Measurements from ENCODE around the gene OR1I1. TPM values are rescaled to one million over a fixed set of nuclear protein-coding genes. Genes with fewer than 3 reads are reported as not detected.

The OR1I1 gene
- total and polyA plus RNA-seq, 7 donors: not detected

DNA sequence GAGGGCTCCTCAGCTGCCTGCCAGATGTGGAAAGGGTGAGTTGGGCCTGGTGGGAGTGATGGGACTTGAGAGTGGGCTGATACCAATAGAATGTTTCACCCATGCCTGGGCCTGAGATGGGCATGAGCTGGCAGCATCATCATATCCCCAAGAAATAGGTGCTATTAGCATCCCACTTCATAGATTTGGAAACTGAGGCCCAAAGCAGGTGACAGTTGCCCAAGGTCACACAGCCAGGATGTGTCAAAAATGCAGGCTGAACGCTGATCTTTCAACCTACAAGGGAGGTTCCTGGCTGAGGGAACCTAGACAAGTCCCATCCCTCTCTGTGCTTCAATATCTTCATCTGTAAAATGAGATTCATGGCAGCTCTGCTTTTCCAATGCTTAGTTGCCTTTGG, 29.7 kb downstream of the OR1I1 start:
- TF ChIP-seq POLR2A (IDR thresholded peaks at IDR 0.05) (no peak), POLR2AphosphoS5 (IDR thresholded peaks at IDR 0.05) (no peak), EP300 (IDR thresholded peaks at IDR 0.05) (no peak)
- TF ChIP-seq, protein P1, sequence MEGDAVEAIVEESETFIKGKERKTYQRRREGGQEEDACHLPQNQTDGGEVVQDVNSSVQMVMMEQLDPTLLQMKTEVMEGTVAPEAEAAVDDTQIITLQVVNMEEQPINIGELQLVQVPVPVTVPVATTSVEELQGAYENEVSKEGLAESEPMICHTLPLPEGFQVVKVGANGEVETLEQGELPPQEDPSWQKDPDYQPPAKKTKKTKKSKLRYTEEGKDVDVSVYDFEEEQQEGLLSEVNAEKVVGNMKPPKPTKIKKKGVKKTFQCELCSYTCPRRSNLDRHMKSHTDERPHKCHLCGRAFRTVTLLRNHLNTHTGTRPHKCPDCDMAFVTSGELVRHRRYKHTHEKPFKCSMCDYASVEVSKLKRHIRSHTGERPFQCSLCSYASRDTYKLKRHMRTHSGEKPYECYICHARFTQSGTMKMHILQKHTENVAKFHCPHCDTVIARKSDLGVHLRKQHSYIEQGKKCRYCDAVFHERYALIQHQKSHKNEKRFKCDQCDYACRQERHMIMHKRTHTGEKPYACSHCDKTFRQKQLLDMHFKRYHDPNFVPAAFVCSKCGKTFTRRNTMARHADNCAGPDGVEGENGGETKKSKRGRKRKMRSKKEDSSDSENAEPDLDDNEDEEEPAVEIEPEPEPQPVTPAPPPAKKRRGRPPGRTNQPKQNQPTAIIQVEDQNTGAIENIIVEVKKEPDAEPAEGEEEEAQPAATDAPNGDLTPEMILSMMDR (IDR thresholded peaks at IDR 0.05): no peak
- no peak for DNase-seq
- Histone ChIP-seq H3K36me3 (peaks cover 35 to 74% (median 52%) of the 10 kb centered on the region in 4 donors), H3K9me3 (no peaks in the 10 kb centered on the region), H3K27me3 (no peaks in the 10 kb centered on the region), H3K4me3 (no peak overlapping the region), H3K27ac (no peak overlapping the region), H3K4me1 (peaks cover 0 to 45% (median 29%) of the 10 kb centered on the region in 4 donors)
- WGBS, 2 donors: 89 to 93% methylated on average over 1 of the region's 1 CpG
- intact Hi-C loops (cut with DNase I): no loop called here

DNA sequence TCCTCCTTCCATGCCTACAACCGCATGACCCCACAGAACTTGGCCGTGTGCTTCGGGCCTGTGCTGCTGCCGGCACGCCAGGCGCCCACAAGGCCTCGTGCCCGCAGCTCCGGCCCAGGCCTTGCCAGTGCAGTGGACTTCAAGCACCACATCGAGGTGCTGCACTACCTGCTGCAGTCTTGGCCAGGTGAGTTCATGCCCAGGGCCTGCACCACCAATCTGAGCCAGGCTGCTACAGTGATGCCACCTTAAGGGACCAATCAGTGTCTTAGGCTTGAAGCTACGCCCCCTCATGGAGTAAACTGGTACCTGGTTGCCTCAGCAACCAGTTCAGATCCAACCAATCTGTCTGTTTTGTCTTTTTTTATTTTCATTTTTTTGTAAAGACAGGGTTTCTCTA, 30.4 kb downstream of the OR1I1 start:
- Histone ChIP-seq H3K4me1 (peaks cover 0 to 45% (median 27%) of the 10 kb centered on the region in 4 donors), H3K9me3 (no peaks in the 10 kb centered on the region), H3K4me3 (no peak overlapping the region), H3K36me3 (peaks cover 41 to 80% (median 57%) of the 10 kb centered on the region in 4 donors), H3K27me3 (no peaks in the 10 kb centered on the region), H3K27ac (no peak overlapping the region)
- no peak for DNase-seq
- WGBS, 2 donors: 86 to 94% methylated on average over 11 of the region's 11 CpGs
- no peak for TF ChIP-seq POLR2A (IDR thresholded peaks at IDR 0.05)
- no peak for TF ChIP-seq POLR2AphosphoS5 (IDR thresholded peaks at IDR 0.05)
- TF ChIP-seq, protein P1 (IDR thresholded peaks at IDR 0.05): no peak
- no peak for TF ChIP-seq EP300 (IDR thresholded peaks at IDR 0.05)
- intact Hi-C loops (cut with DNase I): no loop called here

DNA sequence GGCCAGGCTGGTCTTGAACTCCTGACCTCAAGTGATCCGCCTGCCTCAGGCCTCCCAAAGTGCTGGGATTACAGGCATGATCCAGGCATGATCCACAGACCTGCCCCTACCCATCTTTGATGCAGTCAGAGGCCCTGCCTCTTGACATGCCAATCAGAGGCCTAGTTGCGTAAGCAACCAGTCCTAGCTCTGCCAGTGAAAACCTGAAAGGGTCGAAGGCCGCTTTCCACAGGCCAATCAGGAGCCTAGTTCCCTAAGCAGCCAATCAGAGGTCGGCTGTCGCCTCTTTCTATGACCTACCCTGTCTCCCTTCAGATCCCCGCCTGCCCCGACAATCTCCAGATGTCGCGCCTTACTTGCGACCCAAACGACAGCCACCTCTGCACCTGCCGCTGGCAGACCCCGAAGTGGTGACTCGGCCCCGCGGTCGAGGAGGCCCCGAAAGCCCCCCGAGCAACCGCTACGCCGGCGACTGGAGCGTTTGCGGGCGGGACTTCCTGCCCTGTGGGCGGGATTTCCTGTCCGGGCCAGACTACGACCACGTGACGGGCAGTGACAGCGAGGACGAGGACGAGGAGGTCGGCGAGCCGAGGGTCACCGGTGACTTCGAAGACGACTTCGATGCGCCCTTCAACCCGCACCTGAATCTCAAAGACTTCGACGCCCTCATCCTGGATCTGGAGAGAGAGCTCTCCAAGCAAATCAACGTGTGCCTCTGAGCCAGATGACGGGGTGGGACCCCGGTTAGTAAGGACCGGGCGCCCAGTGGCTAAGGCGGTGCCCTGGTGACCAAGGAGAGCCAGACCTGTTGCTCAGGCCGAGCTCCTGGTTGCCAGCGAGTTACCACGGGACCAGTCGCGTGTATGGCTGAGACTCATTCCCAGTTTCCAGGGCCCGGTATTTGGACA, 31.5 kb downstream of the OR1I1 start:
- intact Hi-C loops (cut with DNase I): no loop called here
- H3K27ac ChIP-seq: peak overlapping the region; percentile 62 to 76 (median 66)
- DNase-seq: no peak

DNA sequence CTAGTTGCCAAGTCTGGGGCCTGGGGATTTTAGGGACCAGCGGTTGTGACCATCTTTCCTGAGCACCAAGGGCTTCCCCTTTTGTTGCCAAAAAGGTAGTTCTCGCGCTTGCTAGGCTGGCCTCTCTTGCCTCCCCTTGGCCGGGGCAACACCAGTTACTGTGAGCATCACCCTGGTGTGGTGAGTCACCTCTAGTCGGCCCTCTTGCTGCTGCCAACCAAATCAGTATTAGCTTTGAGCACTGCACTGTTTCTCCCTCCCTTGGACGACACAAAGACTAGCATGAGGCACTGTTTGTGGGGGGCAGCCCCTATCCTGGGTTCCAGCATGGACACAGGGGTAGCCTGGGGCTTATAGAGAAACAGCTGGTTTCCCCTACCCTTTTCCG, 32.1 kb downstream of the OR1I1 start:
- WGBS, 2 donors: 87 to 88% methylated on average over 7 of the region's 7 CpGs
- no peak for TF ChIP-seq EP300 (IDR thresholded peaks at IDR 0.05)
- TF ChIP-seq, protein P1 (IDR thresholded peaks at IDR 0.05): no peak
- no peak for TF ChIP-seq POLR2A (IDR thresholded peaks at IDR 0.05)
- TF ChIP-seq POLR2AphosphoS5 (IDR thresholded peaks at IDR 0.05): no peak
- H3K36me3 ChIP-seq: peaks cover 58 to 95% (median 71%) of the 10 kb centered on the region in 4 donors
- peaks cover 0 to 29% (median 14%) of the 10 kb centered on the region in 4 donors for H3K4me1 ChIP-seq
- intact Hi-C loops (cut with DNase I): no loop called here
- no peaks in the 10 kb centered on the region for H3K9me3 ChIP-seq
- peak overlapping the region; percentile 62 to 76 (median 66) for H3K27ac ChIP-seq
- H3K27me3 ChIP-seq: no peaks in the 10 kb centered on the region
- no peak overlapping the region for H3K4me3 ChIP-seq
- DNase-seq: no peak

More for the DNA sequence above, 31.5 kb downstream of the OR1I1 start:
- Histone ChIP-seq H3K36me3 (peaks cover 51 to 91% (median 66%) of the 10 kb centered on the region in 4 donors), H3K9me3 (no peaks in the 10 kb centered on the region), H3K27me3 (no peaks in the 10 kb centered on the region), H3K4me3 (no peak overlapping the region), H3K4me1 (peaks cover 0 to 36% (median 19%) of the 10 kb centered on the region in 4 donors)
- WGBS, 2 donors: 94 to 95% methylated on average over 58 of the region's 58 CpGs
- no peak for TF ChIP-seq POLR2AphosphoS5 (IDR thresholded peaks at IDR 0.05)
- TF ChIP-seq EP300 (IDR thresholded peaks at IDR 0.05): no peak
- TF ChIP-seq, protein P1 (IDR thresholded peaks at IDR 0.05): no peak
- no peak for TF ChIP-seq POLR2A (IDR thresholded peaks at IDR 0.05)

Measured in sigmoid colon (tissue), 7 donors.